DOHH2 (cell line): Measurements from ENCODE around the gene PPP1R2B.

ENCODE experiments used
- H3F3A ChIP-seq: fragments of 200-600 bp; sonication (generic), shearing (Covaris generic); 2 replicates; pipeline ENCODE4 v1.6.0; 2016; ENCODE audit warnings: antibody characterized with exemption, mild to moderate bottlenecking; ENCODE audit not compliant: control insufficient read depth, insufficient read depth
- H3K27ac ChIP-seq: fragments of 200-600 bp; sonication (generic); 2 replicates; pipeline ENCODE4 v1.5.1; 2014; ENCODE audit warnings: low read depth, mild to moderate bottlenecking, low read length, moderate library complexity
- H3K27me3 ChIP-seq: fragments of 200-600 bp; sonication (generic); 2 replicates; pipeline ENCODE4 v1.6.1; 2014; ENCODE audit warnings: mild to moderate bottlenecking, low read length, mixed read lengths; ENCODE audit not compliant: control insufficient read depth
- H3K36me3 ChIP-seq: fragments of 200-600 bp; sonication (generic); 2 replicates; pipeline ENCODE4 v1.6.1; 2014; ENCODE audit warnings: mild to moderate bottlenecking, low read length, moderate library complexity, mixed read lengths; ENCODE audit not compliant: control insufficient read depth
- H3K4me1 ChIP-seq: fragments of 200-600 bp; sonication (generic); 2 replicates; pipeline ENCODE4 v1.6.1; 2014; ENCODE audit warnings: mild to moderate bottlenecking, low read length, mixed read lengths; ENCODE audit not compliant: control insufficient read depth
- H3K4me2 ChIP-seq: fragments of 200-600 bp; sonication (generic); 2 replicates; pipeline ENCODE4 v1.6.0; 2014; ENCODE audit warnings: mild to moderate bottlenecking, low read length, moderate library complexity
- H3K4me3 ChIP-seq: fragments of 200-600 bp; sonication (generic); 2 replicates; pipeline ENCODE4 v1.5.1; 2014; ENCODE audit warnings: mild to moderate bottlenecking, low read length, mixed read lengths
- H3K79me2 ChIP-seq: fragments of 200-600 bp; sonication (generic); 2 replicates; pipeline ENCODE4 v1.6.1; 2014; ENCODE audit warnings: mild to moderate bottlenecking, low read length, mixed read lengths; ENCODE audit not compliant: control insufficient read depth
- H3K9me2 ChIP-seq: fragments of 200-600 bp; sonication (generic); replicated peaks from 2 replicates; pipeline ENCODE4 v1.6.1; 2014; ENCODE audit warnings: mild to moderate bottlenecking, low read length, mixed read lengths; ENCODE audit not compliant: control insufficient read depth
- H3K9me3 ChIP-seq: fragments of 200-600 bp; sonication (generic); 2 replicates; pipeline ENCODE4 v1.6.1; 2014; ENCODE audit warnings: antibody characterized with exemption, low read length, mixed read lengths; ENCODE audit not compliant: control insufficient read depth, insufficient read depth
- H4K20me1 ChIP-seq: fragments of 200-600 bp; sonication (generic); 2 replicates; pipeline ENCODE4 v1.6.0; 2014; ENCODE audit warnings: low read depth, mild to moderate bottlenecking, antibody characterized with exemption, low read length, moderate library complexity; ENCODE audit not compliant: control insufficient read depth, insufficient read depth
- EZH2phosphoT487 ChIP-seq: fragments of 200-600 bp; sonication (generic); IDR thresholded peaks from 2 replicates; pipeline ENCODE4 v1.6.1; 2017; ENCODE audit warnings: borderline replicate concordance, mild to moderate bottlenecking, antibody characterized with exemption, low read length, moderate library complexity, mixed read lengths
- TF ChIP-seq, protein P1 (sequence below): fragments of 200-600 bp; sonication (generic); IDR thresholded peaks from one replicate; pipeline ENCODE4 v1.5.1; 2014; ENCODE audit warnings: antibody characterized with exemption, mild to moderate bottlenecking, low read depth, low read length; ENCODE audit not compliant: poor library complexity, severe bottlenecking

PPP1R2B gene

DNA sequence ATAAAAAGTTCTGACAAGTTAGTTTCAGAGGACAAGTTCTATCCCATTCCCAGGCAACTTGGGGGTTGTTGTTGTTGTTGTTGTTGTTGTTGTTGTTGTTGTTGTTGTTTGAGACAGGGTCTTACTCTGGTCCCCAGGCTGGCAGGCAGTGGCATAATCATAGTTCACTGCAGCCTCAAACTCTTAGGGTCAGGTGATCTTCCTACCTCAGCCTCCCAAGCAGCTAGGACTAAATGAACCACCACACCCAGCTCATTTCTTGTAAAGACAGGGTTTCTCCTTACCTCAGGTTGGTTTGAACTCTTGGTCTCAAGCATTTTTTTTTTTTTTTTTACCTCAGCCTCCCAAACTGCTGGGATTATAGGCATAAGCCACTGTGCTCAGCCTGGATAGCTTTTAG, 15.3 kb downstream of the PPP1R2B start:
- no peak overlapping the region for H3K4me2 ChIP-seq

DNA sequence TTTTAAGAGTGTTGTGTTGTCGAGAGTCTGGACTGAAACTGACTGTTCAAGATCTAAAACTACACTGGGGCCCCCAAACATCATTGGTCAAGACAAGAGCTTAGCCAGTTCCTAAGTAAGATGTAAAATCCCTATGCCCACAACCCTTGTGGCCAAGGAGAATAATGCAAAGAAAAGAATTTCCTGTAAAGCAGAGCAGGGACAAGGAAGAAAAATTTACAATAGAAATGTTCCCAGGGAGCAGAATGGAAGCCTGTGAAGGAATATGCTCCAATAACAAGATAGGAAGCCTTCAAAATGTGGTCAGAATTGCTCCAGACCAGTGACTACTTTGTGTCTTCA, 20.4 kb downstream of the PPP1R2B start:
- Histone ChIP-seq H3K4me3 (no peak overlapping the region), H3K4me2 (no peak overlapping the region), H3F3A (no peaks in the 10 kb centered on the region), H3K4me1 (no peaks in the 10 kb centered on the region), H3K36me3 (0 out of 2 replicates have a peak, but pooled peaks cover 2% of the 10 kb centered on the region), H3K27ac (no peak overlapping the region), H3K27me3 (no peaks in the 10 kb centered on the region), H4K20me1 (no peaks in the 10 kb centered on the region), H3K9me2 (no peaks in the 10 kb centered on the region), H3K9me3 (peaks cover 13% of the 10 kb centered on the region), H3K79me2 (no peaks in the 10 kb centered on the region)
- TF ChIP-seq EZH2phosphoT487 = no peak
- TF ChIP-seq, protein P1, sequence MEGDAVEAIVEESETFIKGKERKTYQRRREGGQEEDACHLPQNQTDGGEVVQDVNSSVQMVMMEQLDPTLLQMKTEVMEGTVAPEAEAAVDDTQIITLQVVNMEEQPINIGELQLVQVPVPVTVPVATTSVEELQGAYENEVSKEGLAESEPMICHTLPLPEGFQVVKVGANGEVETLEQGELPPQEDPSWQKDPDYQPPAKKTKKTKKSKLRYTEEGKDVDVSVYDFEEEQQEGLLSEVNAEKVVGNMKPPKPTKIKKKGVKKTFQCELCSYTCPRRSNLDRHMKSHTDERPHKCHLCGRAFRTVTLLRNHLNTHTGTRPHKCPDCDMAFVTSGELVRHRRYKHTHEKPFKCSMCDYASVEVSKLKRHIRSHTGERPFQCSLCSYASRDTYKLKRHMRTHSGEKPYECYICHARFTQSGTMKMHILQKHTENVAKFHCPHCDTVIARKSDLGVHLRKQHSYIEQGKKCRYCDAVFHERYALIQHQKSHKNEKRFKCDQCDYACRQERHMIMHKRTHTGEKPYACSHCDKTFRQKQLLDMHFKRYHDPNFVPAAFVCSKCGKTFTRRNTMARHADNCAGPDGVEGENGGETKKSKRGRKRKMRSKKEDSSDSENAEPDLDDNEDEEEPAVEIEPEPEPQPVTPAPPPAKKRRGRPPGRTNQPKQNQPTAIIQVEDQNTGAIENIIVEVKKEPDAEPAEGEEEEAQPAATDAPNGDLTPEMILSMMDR = no peak

More for the DNA sequence above, 15.3 kb downstream of the PPP1R2B start:
- TF ChIP-seq, protein P1 = no peak
- no peak for TF ChIP-seq EZH2phosphoT487
- Histone ChIP-seq H3K4me1 (no peaks in the 10 kb centered on the region), H3K9me2 (no peaks in the 10 kb centered on the region), H3F3A (no peaks in the 10 kb centered on the region), H3K4me3 (no peak overlapping the region), H4K20me1 (no peaks in the 10 kb centered on the region), H3K27me3 (no peaks in the 10 kb centered on the region), H3K36me3 (no peaks in the 10 kb centered on the region), H3K27ac (no peak overlapping the region), H3K79me2 (no peaks in the 10 kb centered on the region), H3K9me3 (peaks cover 5% of the 10 kb centered on the region; the same call in 1 of the 2 replicates)

DNA sequence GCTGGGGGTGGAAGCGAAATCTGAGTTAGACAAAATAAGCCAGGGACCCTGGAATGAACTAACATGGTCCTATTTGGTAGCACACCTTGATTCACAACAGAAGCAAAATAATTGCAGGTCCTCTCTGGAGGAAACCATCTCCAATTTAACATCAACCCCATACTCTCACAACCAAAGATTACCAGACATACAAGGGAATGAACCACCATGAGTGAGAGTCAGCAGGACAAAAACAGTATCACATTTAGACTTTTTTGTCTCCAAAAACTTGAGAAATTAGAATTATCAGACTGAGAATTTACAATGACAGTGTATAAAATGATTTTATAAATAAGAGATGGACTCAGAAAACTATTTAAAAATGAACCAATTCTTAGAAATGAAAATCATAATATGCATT, 21.1 kb downstream of the PPP1R2B start:
- no peak overlapping the region for H3K27ac ChIP-seq
- H3F3A ChIP-seq = no peaks in the 10 kb centered on the region
- 0 out of 2 replicates have a peak, but pooled peaks cover 2% of the 10 kb centered on the region for H3K36me3 ChIP-seq
- no peaks in the 10 kb centered on the region for H3K27me3 ChIP-seq
- TF ChIP-seq, protein P1 = no peak
- no peak for TF ChIP-seq EZH2phosphoT487
- H3K4me3 ChIP-seq = no peak overlapping the region
- H3K4me1 ChIP-seq = no peaks in the 10 kb centered on the region
- H3K79me2 ChIP-seq = no peaks in the 10 kb centered on the region
- H3K9me3 ChIP-seq = peaks cover 13% of the 10 kb centered on the region
- no peak overlapping the region for H3K4me2 ChIP-seq
- H3K9me2 ChIP-seq = no peaks in the 10 kb centered on the region
- no peaks in the 10 kb centered on the region for H4K20me1 ChIP-seq
